ENCODE data around the gene SP8. TPM values are rescaled to one million over a fixed set of nuclear protein-coding genes. Genes with fewer than 3 reads are reported as not detected.
"Not testable (repeated sequence)": the region's sequence is repeated elsewhere in the genome, so short reads cannot be mapped to it uniquely, and the experiment has no call there.

SP8 gene
- total RNA-seq, 2 donors from 2014 or later: 0.15 TPM; not detected in 1

GRCh38 chr7:20828947-20829346, 42.3 kb upstream of the SP8 start:
- Histone ChIP-seq H3K4me3 (no peak overlapping the region), H3K9ac (ENCODE audit: low read depth in 2 of 2, low read length in 2 of 2) (no peak overlapping the region), H3K27ac (no peak overlapping the region), H3K27me3 (no peaks in the 10 kb centered on the region), H3K4me1 (no peaks in the 10 kb centered on the region), H3K9me3 (no peaks in the 10 kb centered on the region), H3K36me3 (no peaks in the 10 kb centered on the region)
- DNase-seq: no peak
- no peak for TF ChIP-seq CTCF (IDR thresholded peaks at IDR 0.05)
- intact Hi-C loops (cut with DNase I): no loop called here

- intact Hi-C loops (cut with DNase I): no loop called here
- H3K36me3 ChIP-seq: no peaks in the 10 kb centered on the region
- H3K9me3 ChIP-seq: no peaks in the 10 kb centered on the region
- no peak overlapping the region for H3K4me3 ChIP-seq
- no peak overlapping the region for H3K9ac ChIP-seq (ENCODE audit: low read depth in 2 of 2, low read length in 2 of 2)
- no peaks in the 10 kb centered on the region for H3K4me1 ChIP-seq
- no peaks in the 10 kb centered on the region for H3K27me3 ChIP-seq
- no peak overlapping the region for H3K27ac ChIP-seq
- DNase-seq: no peak
- TF ChIP-seq CTCF (IDR thresholded peaks at IDR 0.05): no peak
These were observed 40.5 kb upstream of the SP8 start for GRCh38 chr7:20827172-20827571.

- Histone ChIP-seq H3K4me3 (no peak overlapping the region), H3K36me3 (no peaks in the 10 kb centered on the region), H3K27me3 (no peaks in the 10 kb centered on the region), H3K4me1 (no peaks in the 10 kb centered on the region), H3K9ac (ENCODE audit: low read depth in 2 of 2, low read length in 2 of 2) (no peak overlapping the region), H3K27ac (no peak overlapping the region), H3K9me3 (no peaks in the 10 kb centered on the region)
- TF ChIP-seq CTCF (IDR thresholded peaks at IDR 0.05): no peak
- intact Hi-C loops (cut with DNase I): no loop called here
- DNase-seq: no peak
These were observed 39.6 kb upstream of the SP8 start for GRCh38 chr7:20826243-20826642.

GRCh38 chr7:20825555-20825954, 38.9 kb upstream of the SP8 start:
- H3K9me3 ChIP-seq: no peaks in the 10 kb centered on the region
- no peak overlapping the region for H3K9ac ChIP-seq (ENCODE audit: low read depth in 2 of 2, low read length in 2 of 2)
- no peak overlapping the region for H3K4me3 ChIP-seq
- H3K27ac ChIP-seq: no peak overlapping the region
- no peaks in the 10 kb centered on the region for H3K4me1 ChIP-seq
- no peaks in the 10 kb centered on the region for H3K27me3 ChIP-seq
- no peaks in the 10 kb centered on the region for H3K36me3 ChIP-seq
- intact Hi-C loops (cut with DNase I): no loop called here
- no peak for DNase-seq
- no peak for TF ChIP-seq CTCF (IDR thresholded peaks at IDR 0.05)

- H3K36me3 ChIP-seq; DNase-seq; H3K27me3 ChIP-seq; H3K9ac ChIP-seq (ENCODE audit: low read depth in 2 of 2, low read length in 2 of 2); H3K27ac ChIP-seq; H3K4me1 ChIP-seq; H3K9me3 ChIP-seq; intact Hi-C loops (cut with DNase I); H3K4me3 ChIP-seq: not testable (repeated sequence)
These were observed 34.7 kb upstream of the SP8 start for GRCh38 chr7:20821390-20821789.

- Histone ChIP-seq H3K4me3 (no peak overlapping the region), H3K36me3 (no peaks in the 10 kb centered on the region), H3K4me1 (no peaks in the 10 kb centered on the region), H3K9ac (ENCODE audit: low read depth in 2 of 2, low read length in 2 of 2) (no peak overlapping the region), H3K27me3 (no peaks in the 10 kb centered on the region), H3K27ac (no peak overlapping the region), H3K9me3 (no peaks in the 10 kb centered on the region)
- no peak for TF ChIP-seq CTCF (IDR thresholded peaks at IDR 0.05)
- DNase-seq: no peak
- intact Hi-C loops (cut with DNase I): no loop called here
These were observed 29.8 kb upstream of the SP8 start for GRCh38 chr7:20816372-20816959.
